Activated CD8-positive, alpha-beta T cell treated with anti-CD3 and anti-CD28 coated beads for 36 hours (primary cell): ENCODE measurements around the gene EXD1. TPM values are rescaled to one million over a fixed set of nuclear protein-coding genes. Genes with fewer than 3 reads are reported as not detected.
"Not testable (repeated sequence)": the region's sequence is repeated elsewhere in the genome, so short reads cannot be mapped to it uniquely, and the experiment has no call there.

Experiments used
- ATAC-seq: fragments of 200-7000 bp; cut with Tn5 transposase; one replicate; pipeline ENCODE4 v1.10.0; 2021; ENCODE audit warnings: mild to moderate bottlenecking, moderate library complexity
- CTCF ChIA-PET: fragments of 350-600 bp; sonication (Branson Sonifier 250); formaldehyde crosslinking; loops from one replicate; lab custom pipeline; 2021; ENCODE audit warnings: antibody characterized with exemption; lab: Charles Lee
- POLR2A ChIA-PET: fragments of 350-600 bp; sonication (Branson Sonifier 250); formaldehyde crosslinking; loops from one replicate; lab custom pipeline; 2021; ENCODE audit warnings: antibody characterized with exemption; lab: Charles Lee
- DNase-seq: peaks from one replicate; pipeline ENCODE4 v3.0.0-alpha.2; 2020
- H3K27ac Mint-ChIP-seq: one replicate; pipeline ENCODE4 v1.8.0; 2021; ENCODE audit warnings: mild to moderate bottlenecking, mixed read lengths
- H3K27me3 Mint-ChIP-seq: one replicate; pipeline ENCODE4 v1.8.0; 2021; ENCODE audit warnings: mixed read lengths
- H3K36me3 Mint-ChIP-seq: one replicate; pipeline ENCODE4 v1.8.0; 2021; ENCODE audit warnings: low read depth, mixed read lengths
- H3K4me1 Mint-ChIP-seq: one replicate; pipeline ENCODE4 v1.8.0; 2021; ENCODE audit warnings: low read depth, mixed read lengths
- H3K4me3 Mint-ChIP-seq: one replicate; pipeline ENCODE4 v1.8.0; 2021; ENCODE audit warnings: mild to moderate bottlenecking, moderate library complexity, mixed read lengths
- H3K9me3 Mint-ChIP-seq: one replicate; pipeline ENCODE4 v1.8.0; 2021; ENCODE audit warnings: mixed read lengths
- intact Hi-C: fragments of 100-400 bp; cut with micrococcal nuclease; formaldehyde crosslinking; loops from one replicate; pipeline ENCODE4 v1.10.0; 2022
- total RNA-seq, 2 experiments: library from RNA; stranded (reverse); gene quantifications; one replicate each; pipeline ENCODE4 v1.2.3, GENCODE V29; 2021
- TF ChIP-seq, protein P1 (sequence below): fragments of 200-600 bp; IDR thresholded peaks from one replicate; pipeline ENCODE4 v1.8.0; 2022; ENCODE audit warnings: antibody characterized with exemption, mild to moderate bottlenecking

Gene EXD1
- total RNA-seq, 2 experiments from 2014 or later: not detected

DNA sequence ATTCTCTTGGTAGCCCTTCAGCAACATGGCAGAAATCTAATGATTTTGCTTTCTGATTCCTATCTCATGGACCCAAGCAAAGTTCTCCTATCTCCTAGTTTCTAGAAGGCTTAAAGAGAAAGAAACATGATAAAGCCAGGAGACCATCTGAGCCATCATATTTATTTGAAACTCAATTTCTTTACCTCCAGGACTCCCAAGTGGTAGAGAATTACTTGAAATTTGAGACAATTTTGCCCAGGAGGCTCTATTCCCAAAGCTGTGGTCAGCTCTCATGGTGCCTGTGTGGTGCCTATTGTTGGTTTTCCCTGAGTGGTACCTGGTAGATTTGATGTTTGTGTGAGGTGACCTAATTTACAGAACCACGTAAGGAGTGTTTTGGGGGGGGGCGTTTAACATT, 39.3 kb upstream of the EXD1 start:
- H3K9me3 Mint-ChIP-seq: no peaks in the 10 kb centered on the region
- peaks cover 7% of the 10 kb centered on the region for H3K36me3 Mint-ChIP-seq
- H3K27me3 Mint-ChIP-seq: no peaks in the 10 kb centered on the region

DNA sequence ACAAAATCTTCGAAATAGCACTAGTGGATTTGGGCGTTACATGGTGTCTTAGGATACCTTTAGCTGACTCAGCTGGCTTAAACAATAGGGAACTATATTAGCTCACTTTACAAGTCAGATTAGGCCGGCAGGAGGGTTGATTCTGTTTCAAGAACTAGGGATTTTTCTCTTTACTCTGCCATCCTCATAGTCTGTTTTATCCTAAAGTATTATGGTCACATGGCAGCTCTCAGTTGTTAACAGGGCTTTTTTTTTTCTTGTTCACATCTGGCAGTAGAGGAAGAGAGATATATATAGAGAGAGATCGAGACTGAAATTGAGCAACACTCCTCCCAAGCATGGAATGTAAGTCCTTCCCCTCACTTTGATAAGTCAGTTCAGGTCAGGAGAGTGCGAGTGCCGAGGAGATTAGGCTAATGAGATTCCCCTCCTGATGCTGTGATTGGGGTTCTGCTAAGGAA, 33.4 kb upstream of the EXD1 start:
- ChIA-PET POLR2A (no interaction called here), CTCF (no interaction called here)
- intact Hi-C loops: no loop called here
- H3K4me1 Mint-ChIP-seq: no peaks in the 10 kb centered on the region
- no peaks in the 10 kb centered on the region for H3K9me3 Mint-ChIP-seq
- H3K36me3 Mint-ChIP-seq: peaks cover 5% of the 10 kb centered on the region
- ATAC-seq: no peak
- H3K4me3 Mint-ChIP-seq: no peak overlapping the region
- H3K27ac Mint-ChIP-seq: no peak overlapping the region
- TF ChIP-seq, protein P1, sequence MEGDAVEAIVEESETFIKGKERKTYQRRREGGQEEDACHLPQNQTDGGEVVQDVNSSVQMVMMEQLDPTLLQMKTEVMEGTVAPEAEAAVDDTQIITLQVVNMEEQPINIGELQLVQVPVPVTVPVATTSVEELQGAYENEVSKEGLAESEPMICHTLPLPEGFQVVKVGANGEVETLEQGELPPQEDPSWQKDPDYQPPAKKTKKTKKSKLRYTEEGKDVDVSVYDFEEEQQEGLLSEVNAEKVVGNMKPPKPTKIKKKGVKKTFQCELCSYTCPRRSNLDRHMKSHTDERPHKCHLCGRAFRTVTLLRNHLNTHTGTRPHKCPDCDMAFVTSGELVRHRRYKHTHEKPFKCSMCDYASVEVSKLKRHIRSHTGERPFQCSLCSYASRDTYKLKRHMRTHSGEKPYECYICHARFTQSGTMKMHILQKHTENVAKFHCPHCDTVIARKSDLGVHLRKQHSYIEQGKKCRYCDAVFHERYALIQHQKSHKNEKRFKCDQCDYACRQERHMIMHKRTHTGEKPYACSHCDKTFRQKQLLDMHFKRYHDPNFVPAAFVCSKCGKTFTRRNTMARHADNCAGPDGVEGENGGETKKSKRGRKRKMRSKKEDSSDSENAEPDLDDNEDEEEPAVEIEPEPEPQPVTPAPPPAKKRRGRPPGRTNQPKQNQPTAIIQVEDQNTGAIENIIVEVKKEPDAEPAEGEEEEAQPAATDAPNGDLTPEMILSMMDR: no peak
- DNase-seq: no peak
- H3K27me3 Mint-ChIP-seq: no peaks in the 10 kb centered on the region

More for the DNA sequence above, 39.3 kb upstream of the EXD1 start:
- Mint-ChIP-seq H3K27ac (no peak overlapping the region), H3K4me3 (no peak overlapping the region), H3K4me1 (no peaks in the 10 kb centered on the region)
- POLR2A ChIA-PET: no interaction called here
- TF ChIP-seq, protein P1: no peak
- CTCF ChIA-PET: interaction anchor here (1.2 to 1.5 kb wide), 2 partner anchors 14 to 16 kb away, joined by 3 read pairs; no protein-coding TSS in a partner anchor
- intact Hi-C loops: no loop called here
- DNase-seq (no peak), ATAC-seq (no peak)

DNA sequence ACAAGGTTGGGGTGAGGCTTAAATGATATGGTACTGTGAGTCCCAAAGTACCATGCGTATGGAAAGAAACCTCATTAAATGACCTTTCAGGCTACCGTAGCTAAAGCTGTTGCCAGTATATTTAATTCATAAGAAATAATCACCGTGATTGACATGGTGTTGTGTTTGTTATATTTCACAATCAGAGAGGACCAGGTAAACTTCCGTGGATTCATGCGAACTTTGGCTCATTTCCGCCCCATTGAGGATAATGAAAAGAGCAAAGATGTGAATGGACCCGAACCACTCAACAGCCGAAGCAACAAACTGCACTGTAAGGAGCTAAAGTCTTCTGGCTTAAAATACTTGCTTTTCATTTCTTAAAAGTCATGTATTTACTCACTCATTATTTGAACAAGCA, 32.0 kb upstream of the EXD1 start:
- Mint-ChIP-seq H3K36me3 (peaks cover 5% of the 10 kb centered on the region), H3K4me3 (no peak overlapping the region), H3K9me3 (no peaks in the 10 kb centered on the region), H3K27ac (no peak overlapping the region), H3K27me3 (no peaks in the 10 kb centered on the region), H3K4me1 (no peaks in the 10 kb centered on the region)
- ChIA-PET POLR2A (interaction anchor here (0.7 kb wide), 1 partner anchor 92 kb away, joined by 3 read pairs; no protein-coding TSS in a partner anchor), CTCF (no interaction called here)
- DNase-seq: no peak
- TF ChIP-seq, protein P1: no peak
- intact Hi-C loops: no loop called here
- no peak for ATAC-seq

DNA sequence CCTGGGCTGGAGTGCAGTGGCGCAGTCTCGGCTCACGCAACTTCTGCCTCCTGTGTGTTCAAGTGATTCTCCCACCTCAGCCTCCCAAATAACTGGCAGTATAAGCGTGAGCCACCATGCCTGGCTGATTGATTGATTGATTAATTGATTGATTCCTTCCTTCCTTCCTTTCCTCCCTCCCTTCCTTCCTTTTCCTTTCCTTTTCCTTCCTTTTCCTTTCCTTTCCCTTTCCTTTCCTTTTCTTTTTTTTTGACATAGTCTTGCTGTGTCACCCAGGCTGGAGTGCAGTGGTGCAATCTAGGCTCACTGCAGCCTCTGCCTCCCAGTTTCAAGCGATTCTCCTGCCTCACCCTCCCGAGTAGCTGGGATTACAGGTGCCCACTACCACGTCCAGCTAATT, 30.4 kb upstream of the EXD1 start:
- DNase-seq, CTCF ChIA-PET, ATAC-seq, POLR2A ChIA-PET, H3K36me3 Mint-ChIP-seq, H3K27me3 Mint-ChIP-seq, intact Hi-C loops, H3K4me3 Mint-ChIP-seq, H3K27ac Mint-ChIP-seq, H3K9me3 Mint-ChIP-seq, H3K4me1 Mint-ChIP-seq: not testable (repeated sequence)

DNA sequence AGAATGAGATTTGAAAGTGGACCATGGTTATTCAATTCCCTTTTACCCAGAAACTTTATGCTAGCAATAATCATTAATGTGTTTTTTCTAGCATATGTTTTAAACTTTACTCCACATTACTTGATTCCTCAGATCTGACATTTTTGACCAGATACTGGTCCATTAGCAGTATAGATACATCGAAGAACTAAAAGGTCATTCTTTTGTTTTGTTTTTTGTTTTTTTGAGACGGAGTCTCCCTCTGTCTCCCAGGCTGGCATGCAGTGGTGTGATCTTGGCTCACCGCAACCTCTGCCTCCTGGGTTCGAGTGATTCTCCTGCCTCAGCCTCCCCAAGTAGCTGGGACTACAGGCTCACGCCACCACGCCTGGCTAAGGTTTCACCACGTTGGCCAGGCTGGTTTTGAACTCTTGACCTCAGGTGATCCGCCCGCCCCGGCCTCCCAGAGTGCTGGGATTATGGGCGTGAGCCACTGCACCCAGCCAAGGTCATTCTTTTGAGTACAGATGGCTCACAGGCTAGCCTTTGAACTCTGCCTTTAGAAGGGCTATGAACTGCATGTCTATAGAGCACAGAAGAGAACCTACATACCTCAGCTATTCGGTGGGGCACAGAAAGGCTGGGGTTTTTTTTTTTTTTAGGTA, 29.1 kb upstream of the EXD1 start:
- Mint-ChIP-seq H3K9me3 (no peaks in the 10 kb centered on the region), H3K27ac (no peak overlapping the region), H3K27me3 (no peaks in the 10 kb centered on the region), H3K36me3 (no peaks in the 10 kb centered on the region), H3K4me3 (no peak overlapping the region), H3K4me1 (no peaks in the 10 kb centered on the region)
- DNase-seq: no peak
- CTCF ChIA-PET: no interaction called here
- TF ChIP-seq, protein P1: no peak
- intact Hi-C loops: no loop called here
- ATAC-seq: no peak
- POLR2A ChIA-PET: no interaction called here
